GM18517 (cell line): Measurements from ENCODE around the gene HGD.
"Not testable (repeated sequence)": the region's sequence is repeated elsewhere in the genome, so short reads cannot be mapped to it uniquely, and the experiment has no call there.

Experiments
- ATAC-seq: cut with Tn5 transposase; IDR thresholded peaks from one replicate; pipeline ENCODE4 v1.9.1; 2021; ENCODE audit warnings: mild to moderate bottlenecking, moderate library complexity; ENCODE audit not compliant: unreplicated experiment

Gene HGD

GRCh38 chr3:120680193-120680894 is 1.7 kb downstream of the HGD start:
- ATAC-seq, result no peak

GRCh38 chr3:120678984-120679383 is 3.1 kb downstream of the HGD start:
- ATAC-seq, result no peak

- peak; percentile 93 for ATAC-seq
Measured at GRCh38 chr3:120678331-120678947, 3.6 kb downstream of the HGD start.

- not testable (repeated sequence) for ATAC-seq
Measured at GRCh38 chr3:120677193-120677592, 4.8 kb downstream of the HGD start.

GRCh38 chr3:120673116-120673515 is 8.9 kb downstream of the HGD start:
- no peak for ATAC-seq

- no peak for ATAC-seq
Measured at GRCh38 chr3:120670576-120670975, 11.5 kb downstream of the HGD start.

- no peak for ATAC-seq
Measured at GRCh38 chr3:120664926-120665325, 17.1 kb downstream of the HGD start.

GRCh38 chr3:120661945-120662344 is 20.1 kb downstream of the HGD start:
- ATAC-seq, result no peak

GRCh38 chr3:120661106-120661905 is 20.7 kb downstream of the HGD start:
- no peak for ATAC-seq

- no peak for ATAC-seq
Measured at GRCh38 chr3:120659834-120660233, 22.2 kb downstream of the HGD start.

- ATAC-seq, result no peak
Measured at GRCh38 chr3:120659285-120659684, 22.8 kb downstream of the HGD start.

- no peak for ATAC-seq
Measured at GRCh38 chr3:120652896-120653545, 29.0 kb downstream of the HGD start.

GRCh38 chr3:120652281-120652680 is 29.8 kb downstream of the HGD start:
- no peak for ATAC-seq

- no peak for ATAC-seq
Measured at GRCh38 chr3:120650311-120650710, 31.7 kb downstream of the HGD start.

GRCh38 chr3:120649830-120650233 is 32.2 kb downstream of the HGD start:
- ATAC-seq, result no peak

GRCh38 chr3:120648290-120648689 is 33.7 kb downstream of the HGD start:
- ATAC-seq, result no peak

- ATAC-seq, result no peak
Measured at GRCh38 chr3:120646771-120647432, 35.1 kb downstream of the HGD start.

GRCh38 chr3:120645083-120645845 is 36.8 kb downstream of the HGD start:
- no peak for ATAC-seq

- no peak for ATAC-seq
Measured at GRCh38 chr3:120642368-120642948, 39.6 kb downstream of the HGD start.
